OCI-LY3 (cell line): ENCODE measurements around the gene RXFP4.

Experiments
- EZH2phosphoT487 ChIP-seq: fragments of 200-600 bp; shearing (Covaris generic); IDR thresholded peaks from 2 replicates; pipeline ENCODE4 v1.6.1; 2018; ENCODE audit warnings: antibody characterized with exemption, mixed run types, low read depth
- TF ChIP-seq, protein P1 (sequence below): fragments of 200-600, 300-600 bp; sonication (generic); IDR thresholded peaks from 2 replicates; pipeline ENCODE4 v1.5.1; 2014; ENCODE audit warnings: antibody characterized with exemption, low read length, low read depth

DNA sequence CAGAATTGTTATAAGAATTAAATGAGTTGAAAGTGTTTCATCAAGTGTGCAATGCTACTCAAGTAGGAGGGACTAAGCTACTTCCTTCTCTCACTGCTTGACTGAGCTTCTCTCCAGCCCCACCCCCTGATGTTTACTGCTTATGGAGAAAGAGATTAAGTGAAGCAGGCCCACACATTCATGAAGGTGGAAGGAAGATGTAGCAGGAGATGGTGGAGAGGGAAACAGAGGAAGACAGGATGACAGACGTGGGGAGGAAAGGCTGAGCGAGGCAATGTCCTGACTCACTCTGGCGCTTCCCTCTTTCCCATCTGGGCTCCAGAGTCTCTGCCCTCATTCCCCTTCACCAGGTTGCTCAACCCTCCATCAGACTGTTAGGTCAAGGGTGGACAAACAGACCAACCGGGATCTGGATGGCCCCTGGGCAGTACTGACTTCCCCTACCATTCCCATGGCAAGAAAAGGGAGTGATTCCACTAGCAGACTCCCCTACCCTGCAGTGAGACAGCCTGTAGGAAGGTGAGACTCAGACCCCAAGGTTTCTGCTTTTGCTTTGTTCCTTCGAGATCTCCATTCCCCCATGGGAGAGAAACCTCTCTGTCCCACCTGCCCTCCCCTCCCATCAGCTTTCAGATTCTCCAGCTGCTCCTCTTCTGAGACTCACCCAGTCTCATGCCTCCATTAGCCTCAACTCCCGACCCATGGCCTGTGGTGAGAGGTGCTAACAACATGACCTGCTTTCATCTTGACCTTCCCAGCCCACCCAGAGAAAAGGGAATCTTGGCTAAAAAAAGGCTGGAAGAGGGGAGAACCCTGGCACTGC lies 40.0 kb downstream of the RXFP4 start:
- TF ChIP-seq, protein P1, sequence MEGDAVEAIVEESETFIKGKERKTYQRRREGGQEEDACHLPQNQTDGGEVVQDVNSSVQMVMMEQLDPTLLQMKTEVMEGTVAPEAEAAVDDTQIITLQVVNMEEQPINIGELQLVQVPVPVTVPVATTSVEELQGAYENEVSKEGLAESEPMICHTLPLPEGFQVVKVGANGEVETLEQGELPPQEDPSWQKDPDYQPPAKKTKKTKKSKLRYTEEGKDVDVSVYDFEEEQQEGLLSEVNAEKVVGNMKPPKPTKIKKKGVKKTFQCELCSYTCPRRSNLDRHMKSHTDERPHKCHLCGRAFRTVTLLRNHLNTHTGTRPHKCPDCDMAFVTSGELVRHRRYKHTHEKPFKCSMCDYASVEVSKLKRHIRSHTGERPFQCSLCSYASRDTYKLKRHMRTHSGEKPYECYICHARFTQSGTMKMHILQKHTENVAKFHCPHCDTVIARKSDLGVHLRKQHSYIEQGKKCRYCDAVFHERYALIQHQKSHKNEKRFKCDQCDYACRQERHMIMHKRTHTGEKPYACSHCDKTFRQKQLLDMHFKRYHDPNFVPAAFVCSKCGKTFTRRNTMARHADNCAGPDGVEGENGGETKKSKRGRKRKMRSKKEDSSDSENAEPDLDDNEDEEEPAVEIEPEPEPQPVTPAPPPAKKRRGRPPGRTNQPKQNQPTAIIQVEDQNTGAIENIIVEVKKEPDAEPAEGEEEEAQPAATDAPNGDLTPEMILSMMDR, result no peak
- no peak for TF ChIP-seq EZH2phosphoT487
